ENCODE measurements around the gene SLC5A4. TPM values are rescaled to one million over a fixed set of nuclear protein-coding genes. Genes with fewer than 3 reads are reported as not detected.

Gene SLC5A4
- total RNA-seq, 1 experiment from 2014 or later: not detected

GRCh38 chr22:32240461-32240860 lies 14.7 kb downstream of the SLC5A4 start:
- ChIA-PET POLR2A (no interaction called here), CTCF (no interaction called here)
- Histone ChIP-seq H3K4me1 (ENCODE audit: control insufficient read depth, insufficient read depth, low read length) (no peaks in the 10 kb centered on the region), H3K9me3 (ENCODE audit: control insufficient read depth, insufficient read depth, low read depth, low read length) (no peaks in the 10 kb centered on the region), H3K36me3 (ENCODE audit: control insufficient read depth, insufficient read depth, low read length) (no peaks in the 10 kb centered on the region), H3K27ac (ENCODE audit: low read length) (no peak overlapping the region), H3K4me3 (ENCODE audit: low read depth in 2 of 2, low read length in 2 of 2) (no peak overlapping the region), H3K27me3 (ENCODE audit: control insufficient read depth, insufficient read depth, low read length) (no peaks in the 10 kb centered on the region)
- BruUV-seq (replicated peaks): no TSS peak
- DNase-seq (ENCODE audit: low read depth, low spot score): no peak
- TF ChIP-seq POLR2AphosphoS5 (IDR thresholded peaks at IDR 0.05; ENCODE audit: low read depth, low read length) (no peak), CTCF (IDR thresholded peaks at IDR 0.05) (no peak), REST (IDR thresholded peaks at IDR 0.05; ENCODE audit: insufficient read depth in 1 of 2, low read depth in 2 of 2, low read length in 1 of 2) (no peak), SIN3A (IDR thresholded peaks at IDR 0.05; ENCODE audit: borderline replicate concordance, insufficient read depth, low read depth, low read length) (no peak), TCF7L2 (IDR thresholded peaks at IDR 0.05; ENCODE audit: low read depth, low read length) (no peak)
- ATAC-seq: no peak
- intact Hi-C loops (cut with micrococcal nuclease; ENCODE audit: unreplicated experiment): no loop called here
- in situ Hi-C loops (cut with HindIII; ENCODE audit: low pct_unique_long_range_greater_than_20kb, low sequenced_read_pairs): no loop called here

- POLR2A ChIA-PET: no interaction called here
- H3K27ac ChIP-seq (ENCODE audit: low read length): no peak overlapping the region
- CTCF ChIA-PET: no interaction called here
- in situ Hi-C loops (cut with HindIII; ENCODE audit: low pct_unique_long_range_greater_than_20kb, low sequenced_read_pairs): no loop called here
- DNase-seq (ENCODE audit: low read depth, low spot score): no peak
- no TSS peak for BruUV-seq (replicated peaks)
- ATAC-seq: no peak
- no peak overlapping the region for H3K4me3 ChIP-seq (ENCODE audit: low read depth in 2 of 2, low read length in 2 of 2)
- TF ChIP-seq REST (IDR thresholded peaks at IDR 0.05; ENCODE audit: insufficient read depth in 1 of 2, low read depth in 2 of 2, low read length in 1 of 2) (no peak), CTCF (IDR thresholded peaks at IDR 0.05) (no peak), POLR2AphosphoS5 (IDR thresholded peaks at IDR 0.05; ENCODE audit: low read depth, low read length) (no peak), TCF7L2 (IDR thresholded peaks at IDR 0.05; ENCODE audit: low read depth, low read length) (no peak), SIN3A (IDR thresholded peaks at IDR 0.05; ENCODE audit: borderline replicate concordance, insufficient read depth, low read depth, low read length) (no peak)
- intact Hi-C loops (cut with micrococcal nuclease; ENCODE audit: unreplicated experiment): no loop called here
- H3K9me3 ChIP-seq (ENCODE audit: control insufficient read depth, insufficient read depth, low read depth, low read length): no peaks in the 10 kb centered on the region
- no peaks in the 10 kb centered on the region for H3K36me3 ChIP-seq (ENCODE audit: control insufficient read depth, insufficient read depth, low read length)
- H3K27me3 ChIP-seq (ENCODE audit: control insufficient read depth, insufficient read depth, low read length): no peaks in the 10 kb centered on the region; the same call in 1 of the 2 replicates
- H3K4me1 ChIP-seq (ENCODE audit: control insufficient read depth, insufficient read depth, low read length): no peaks in the 10 kb centered on the region
Measured at GRCh38 chr22:32237906-32238305, 17.2 kb downstream of the SLC5A4 start.
